Measurements from ENCODE around the gene L3MBTL4.
"Not testable (repeated sequence)": the region's sequence is repeated elsewhere in the genome, so short reads cannot be mapped to it uniquely, and the experiment has no call there.

The L3MBTL4 gene

DNA sequence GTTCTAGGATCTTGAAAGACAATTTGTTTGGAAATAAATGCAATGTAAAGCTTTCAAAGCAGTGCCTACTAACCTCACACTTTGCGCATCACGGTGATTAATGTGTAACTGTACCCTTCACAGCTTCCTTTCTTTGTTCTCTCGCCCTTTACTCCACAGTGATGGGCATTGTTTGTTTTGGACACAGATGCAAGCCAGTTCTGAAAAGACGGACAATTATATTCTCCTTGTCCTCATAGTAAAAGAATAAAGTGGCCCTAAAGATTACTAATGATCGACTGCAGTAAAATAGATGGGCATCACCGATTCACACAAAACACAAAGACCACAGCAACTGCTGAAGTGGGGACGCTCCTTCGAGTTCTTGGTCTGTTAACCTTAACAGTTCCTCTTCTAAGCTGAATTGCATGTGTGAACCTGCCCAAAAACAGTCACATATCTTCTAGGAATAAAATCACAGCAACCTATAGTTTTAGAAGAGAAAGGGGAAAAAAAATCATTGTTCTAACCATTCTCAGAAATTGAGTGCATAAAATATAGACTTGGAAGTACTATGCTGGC is 7.7 kb downstream of the L3MBTL4 start:
- no peak for DNase-seq

- DNase-seq, result no peak
Observed at GRCh38 chr18:6406075-6406909, 8.4 kb downstream of the L3MBTL4 start.

GRCh38 chr18:6405237-6406074 is 9.3 kb downstream of the L3MBTL4 start:
- no peak for DNase-seq

DNA sequence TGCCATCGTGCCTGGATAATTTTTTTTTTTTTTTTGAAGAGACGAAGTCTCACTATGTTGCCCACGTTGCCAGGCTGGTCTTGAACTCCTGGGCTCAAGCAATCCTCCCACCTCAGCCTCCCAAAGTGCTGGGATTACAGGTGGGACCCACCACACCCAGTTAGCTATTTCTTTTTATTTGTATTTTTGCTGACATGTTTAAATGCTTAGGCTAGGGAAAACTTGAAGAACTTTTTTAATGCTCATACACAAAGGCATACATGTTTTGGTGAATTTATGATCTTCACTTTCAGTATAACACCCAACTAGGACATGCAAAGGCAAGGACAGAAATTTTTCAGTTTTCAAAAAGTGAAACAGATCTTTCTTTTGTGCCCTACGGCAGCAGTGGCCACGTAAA is 9.9 kb downstream of the L3MBTL4 start:
- no peak for DNase-seq

DNA sequence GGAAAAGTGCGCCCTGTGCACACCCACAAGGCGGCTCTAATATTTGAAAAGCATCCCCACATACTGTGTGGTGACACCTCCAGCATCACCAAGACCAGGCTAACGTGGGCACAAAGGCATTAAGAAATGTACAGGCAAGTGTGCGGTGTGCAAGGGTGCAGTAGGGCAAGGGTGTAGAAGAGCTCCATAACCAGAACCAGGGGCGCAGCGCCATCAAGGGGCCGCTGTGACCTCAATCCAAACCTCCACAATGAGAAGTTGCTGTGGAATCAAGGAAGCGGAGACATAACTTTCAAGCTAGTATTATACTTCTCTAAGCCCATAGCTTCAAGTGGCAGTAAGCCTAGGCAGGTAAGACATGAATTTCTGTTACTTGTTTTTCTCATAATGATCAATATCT is 13.0 kb downstream of the L3MBTL4 start:
- no peak for DNase-seq

DNA sequence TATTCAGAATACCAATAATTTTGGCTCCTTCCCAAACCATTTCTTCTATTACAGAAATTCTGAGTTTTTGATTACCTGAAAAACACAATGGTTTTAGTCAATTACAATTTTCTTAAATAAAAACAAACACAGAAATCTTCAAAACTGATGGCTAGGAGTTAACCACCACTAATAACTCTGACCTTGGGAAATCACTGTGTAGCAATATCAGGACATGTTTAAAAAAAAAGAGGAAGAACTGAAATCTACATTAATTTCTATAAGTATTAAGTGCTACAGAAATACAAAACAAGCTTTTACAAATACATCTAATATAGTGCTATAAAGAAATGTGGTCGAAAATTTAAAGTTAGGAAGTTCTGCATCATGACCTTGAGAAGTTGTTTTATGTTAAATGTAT is 14.9 kb downstream of the L3MBTL4 start:
- DNase-seq, result no peak

- DNase-seq, result no peak
Observed at GRCh38 chr18:6397931-6398566, 16.7 kb downstream of the L3MBTL4 start.

- no peak for DNase-seq
Observed at GRCh38 chr18:6396847-6397246, 17.9 kb downstream of the L3MBTL4 start.

- no peak for DNase-seq
Observed at GRCh38 chr18:6396276-6396675, 18.4 kb downstream of the L3MBTL4 start.

GRCh38 chr18:6389005-6389404 is 25.7 kb downstream of the L3MBTL4 start:
- DNase-seq, result no peak

DNA sequence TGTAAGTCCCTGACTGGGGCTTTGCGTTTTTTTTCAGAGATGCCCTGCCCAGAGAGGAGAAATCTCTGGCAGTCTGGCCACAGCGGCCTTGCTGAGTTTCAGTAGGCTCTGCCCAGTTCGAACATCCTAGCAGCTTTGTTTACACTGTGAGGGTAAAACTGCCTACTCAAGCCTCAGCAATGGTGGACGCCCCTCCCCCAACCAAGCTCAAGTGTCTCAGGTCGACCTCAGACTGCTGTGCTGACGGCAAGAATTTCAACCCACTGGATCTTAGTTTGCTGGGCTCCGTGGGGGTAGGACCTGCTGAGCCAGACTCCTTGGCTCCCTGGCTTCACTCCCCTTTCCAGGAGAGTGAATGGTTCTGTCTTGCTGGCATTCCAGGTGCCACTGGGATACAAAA is 31.7 kb downstream of the L3MBTL4 start:
- DNase-seq, result peak; percentile 56

GRCh38 chr18:6377473-6377872 is 37.2 kb downstream of the L3MBTL4 start:
- not testable (repeated sequence) for DNase-seq

DNA sequence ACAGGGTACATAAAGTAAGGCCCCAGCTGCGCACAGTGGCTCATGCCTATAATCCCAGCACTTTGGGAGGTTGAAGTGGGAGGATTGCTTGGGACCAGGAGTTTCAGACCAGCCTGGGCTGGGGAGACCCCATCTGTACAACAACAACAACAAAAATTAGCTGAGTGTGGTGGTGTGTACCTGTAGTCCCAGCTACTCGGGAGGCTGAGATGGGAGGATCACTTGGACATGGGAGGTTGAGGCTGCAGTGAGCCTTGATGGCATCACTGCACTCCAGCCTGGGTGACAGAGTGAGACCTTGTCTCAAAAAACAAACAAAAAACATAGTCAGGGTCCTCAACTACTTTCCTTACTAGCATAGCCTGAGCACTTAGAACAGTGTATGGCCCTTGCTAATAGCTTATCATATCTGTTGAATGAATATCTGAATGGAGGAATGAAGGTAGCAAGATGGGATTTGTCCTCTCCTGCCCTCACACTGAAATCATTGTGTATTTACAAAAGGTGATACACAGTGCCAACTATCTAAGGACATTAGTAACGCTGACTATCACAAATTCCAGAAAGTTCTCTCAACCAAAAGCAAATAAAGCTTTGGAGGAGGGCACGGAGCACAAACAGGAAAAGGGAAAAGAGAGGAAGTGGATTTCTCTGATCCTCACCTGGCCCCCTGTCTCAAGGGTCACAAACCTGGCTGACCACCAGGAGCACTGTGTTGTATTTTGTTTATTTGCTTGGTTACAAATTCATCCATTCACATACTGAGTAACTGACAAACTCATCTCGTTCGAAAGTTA is 38.1 kb downstream of the L3MBTL4 start:
- no peak for DNase-seq

- no peak for DNase-seq
Observed at GRCh38 chr18:6374935-6375529, 39.7 kb downstream of the L3MBTL4 start.

DNA sequence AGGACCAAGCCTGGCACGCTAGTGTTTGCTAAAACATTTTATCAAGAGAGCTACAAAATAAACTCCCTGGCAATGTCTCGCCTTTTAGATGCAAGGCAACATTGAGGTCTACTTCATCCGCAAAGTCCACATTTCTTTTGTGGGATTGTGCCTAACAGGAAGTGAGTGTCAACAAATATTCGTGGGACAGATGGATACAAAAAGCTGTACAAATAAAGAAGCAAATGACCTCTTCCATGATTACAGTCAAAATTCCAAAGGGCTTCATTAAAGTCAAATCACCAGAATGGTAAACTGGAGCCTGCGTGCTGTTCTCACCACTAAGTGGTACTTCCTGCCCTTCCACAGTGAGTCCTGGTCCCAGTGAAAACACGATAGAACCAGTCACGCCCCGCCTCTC is 40.4 kb downstream of the L3MBTL4 start:
- no peak for DNase-seq

GRCh38 chr18:6373187-6373586 is 41.5 kb downstream of the L3MBTL4 start:
- DNase-seq, result no peak

- DNase-seq, result peak; percentile 60
Observed at GRCh38 chr18:6370886-6371635, 43.6 kb downstream of the L3MBTL4 start.

- DNase-seq, result peak; percentile 37
Observed at GRCh38 chr18:6370410-6370809, 44.3 kb downstream of the L3MBTL4 start.

GRCh38 chr18:6368017-6368416 is 46.7 kb downstream of the L3MBTL4 start:
- no peak for DNase-seq

GRCh38 chr18:6367208-6367607 is 47.5 kb downstream of the L3MBTL4 start:
- DNase-seq, result no peak

DNA sequence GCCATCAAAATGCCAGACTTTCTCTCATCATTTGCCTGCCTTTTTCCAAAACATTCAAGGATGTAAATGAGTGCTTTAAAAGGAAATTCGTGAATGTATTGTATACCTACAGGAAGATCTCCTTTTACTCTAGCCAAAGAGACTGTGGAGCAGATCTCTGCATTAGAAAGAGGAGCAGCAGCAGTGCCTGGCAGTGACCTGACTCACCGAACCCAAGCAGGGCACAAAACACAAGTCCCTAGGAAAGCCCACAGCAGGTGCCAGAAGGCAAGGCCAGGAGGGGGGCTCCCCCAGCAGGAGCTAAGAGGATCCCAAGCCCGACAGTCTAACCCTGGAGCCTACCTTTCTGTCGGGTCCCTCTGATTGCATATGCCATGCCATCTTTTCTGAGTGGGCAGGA is 47.9 kb downstream of the L3MBTL4 start:
- no peak for DNase-seq

All from right kidney (tissue), 1 donor.